HG03378 (cell line): ENCODE results near the gene KIFC1.

Experiments used
- ATAC-seq: cut with Tn5 transposase; IDR thresholded peaks from one replicate; pipeline ENCODE4 v1.9.1; 2021; ENCODE audit warnings: mild to moderate bottlenecking, moderate library complexity; ENCODE audit not compliant: unreplicated experiment

The KIFC1 gene

GRCh38 chr6:33424855-33425667, 33.4 kb downstream of the KIFC1 start:
- no peak for ATAC-seq

DNA sequence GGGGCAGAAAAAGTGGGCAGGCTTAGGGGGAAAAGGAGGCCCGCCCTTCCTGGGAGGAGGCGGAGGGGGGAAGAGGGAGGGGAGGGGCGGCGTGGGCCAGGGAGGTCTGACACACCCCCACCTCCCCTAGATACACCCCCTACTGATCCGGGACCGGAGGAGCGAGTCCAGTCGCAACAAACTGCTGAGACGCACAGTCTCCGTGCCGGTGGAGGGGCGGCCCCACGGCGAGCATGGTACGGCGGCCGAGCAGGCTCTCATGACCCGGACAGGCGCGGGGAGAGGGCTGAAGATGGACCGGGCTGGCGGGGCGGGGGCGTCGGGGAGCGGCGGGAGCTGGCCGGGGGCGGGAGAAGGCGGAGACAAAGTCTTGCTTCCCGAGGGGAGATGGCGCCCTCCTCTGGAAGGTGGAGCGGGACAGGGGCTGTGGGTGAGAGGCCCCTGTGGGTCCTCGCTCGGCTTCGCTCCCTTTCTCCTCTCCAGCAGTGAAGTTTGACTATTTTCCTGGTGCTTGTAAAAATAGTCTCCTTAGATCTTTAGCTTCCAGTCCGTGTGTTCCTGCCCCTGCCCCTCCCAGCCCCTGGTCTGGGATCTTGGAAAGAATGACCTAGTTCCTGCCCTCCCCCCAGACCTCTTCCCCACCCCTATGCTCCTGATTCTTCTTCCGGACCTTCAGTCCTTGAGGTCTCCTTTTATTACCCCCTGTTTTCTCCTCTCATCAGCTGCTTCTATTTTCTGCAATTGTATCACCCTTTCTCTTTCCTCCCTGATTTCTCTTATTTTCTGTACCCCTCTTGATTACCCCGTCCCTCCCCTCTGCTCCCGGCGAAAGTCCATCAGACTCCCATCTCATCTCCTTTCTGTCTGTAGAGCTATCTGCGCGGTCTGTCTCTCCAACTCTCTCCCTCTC, 34.3 kb downstream of the KIFC1 start:
- ATAC-seq, result no peak

- no peak for ATAC-seq
Measured at GRCh38 chr6:33426590-33427511, 35.2 kb downstream of the KIFC1 start.

DNA sequence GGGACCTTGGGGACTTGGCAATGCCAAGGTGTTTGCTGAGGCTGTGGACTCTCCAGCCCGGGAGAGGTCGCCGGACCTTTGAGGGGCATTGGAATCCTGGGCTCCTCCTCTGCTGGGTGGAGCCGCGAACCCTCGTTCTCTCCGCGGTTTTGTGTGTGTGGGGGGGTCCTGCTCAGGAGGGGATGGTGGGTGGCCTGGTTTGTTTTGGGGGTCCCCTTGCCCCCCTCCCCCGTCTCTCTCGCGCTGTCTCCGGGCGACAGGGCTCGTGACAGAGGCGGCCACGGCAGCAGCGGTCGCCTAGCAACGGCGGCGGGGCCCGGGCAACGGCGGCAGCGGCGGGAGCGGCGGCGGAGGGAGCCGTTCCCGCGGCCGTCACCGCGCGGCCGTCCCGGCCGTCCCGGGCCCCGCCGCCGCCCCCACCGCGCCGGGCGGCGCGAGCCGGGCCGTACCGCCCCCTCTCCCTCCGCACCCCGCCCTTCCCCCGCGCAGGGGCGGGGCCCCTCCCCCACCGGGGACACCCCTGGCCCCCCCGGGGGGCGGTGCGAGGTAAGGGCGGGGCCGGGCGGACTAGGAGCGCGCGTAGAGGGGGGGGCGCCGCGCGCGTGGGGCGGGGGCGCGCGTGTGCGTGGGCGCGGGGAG, 36.1 kb downstream of the KIFC1 start:
- ATAC-seq, result no peak

- ATAC-seq, result no peak
Measured at GRCh38 chr6:33428224-33428965, 36.8 kb downstream of the KIFC1 start.

DNA sequence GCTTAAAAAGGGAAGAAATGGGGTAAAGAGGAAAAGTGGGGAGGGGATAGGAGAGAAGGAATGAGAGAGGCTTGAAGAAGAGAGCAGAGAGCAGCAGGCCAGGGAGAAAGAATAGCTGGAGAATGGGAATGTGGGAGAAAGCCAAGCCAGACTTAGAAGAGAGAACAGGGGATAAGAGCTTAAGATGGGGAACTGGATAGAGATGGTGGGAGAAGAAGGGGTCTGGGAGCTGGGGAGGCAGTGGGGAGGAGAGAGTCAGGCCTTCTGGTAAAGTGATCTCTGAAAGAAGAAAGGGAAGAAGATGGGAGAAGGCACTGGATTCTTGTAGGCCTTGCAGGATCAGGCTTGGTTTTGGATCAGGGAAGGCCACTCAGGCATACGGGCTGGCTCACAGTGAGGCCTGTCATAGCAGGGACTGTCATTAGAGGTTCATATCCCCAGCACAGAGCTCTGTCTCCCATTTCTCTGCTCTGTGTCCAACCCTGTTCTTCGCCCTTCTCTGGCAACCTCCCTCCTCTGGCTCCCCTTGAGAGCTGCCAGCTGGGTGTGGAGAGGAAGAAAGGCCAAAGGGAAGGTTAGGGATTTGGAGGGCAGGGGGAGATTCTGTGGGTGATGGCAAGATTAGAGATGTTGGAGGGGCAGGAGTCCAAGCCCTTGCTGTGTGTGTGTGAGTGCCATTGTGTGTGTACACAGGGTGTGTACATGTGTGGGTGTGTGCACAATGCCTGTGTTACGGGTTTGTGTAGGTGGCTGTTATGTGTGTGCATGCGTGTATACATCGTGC, 37.5 kb downstream of the KIFC1 start:
- ATAC-seq, result no peak

- ATAC-seq, result no peak
Measured at GRCh38 chr6:33429750-33430052, 38.1 kb downstream of the KIFC1 start.

DNA sequence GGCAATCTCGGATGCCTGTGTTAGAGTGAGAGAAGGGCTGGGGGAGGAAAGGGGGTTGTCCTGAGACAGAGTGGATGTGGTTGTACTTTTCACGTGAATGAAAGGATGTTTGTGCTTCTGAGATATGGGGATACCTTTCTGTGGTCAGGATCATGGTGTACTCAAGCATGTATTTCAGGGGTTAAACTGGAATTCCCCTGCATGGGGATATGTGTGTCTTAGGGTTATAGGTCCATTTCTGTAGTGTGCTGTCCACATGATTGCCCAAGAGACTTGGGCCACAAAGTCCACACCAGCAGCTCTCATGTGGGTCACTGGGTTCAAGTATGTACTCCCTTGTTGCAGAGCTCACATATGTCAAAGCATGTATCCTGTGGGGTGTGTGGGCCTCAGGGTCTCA, 38.7 kb downstream of the KIFC1 start:
- ATAC-seq, result no peak

GRCh38 chr6:33430991-33431879, 39.6 kb downstream of the KIFC1 start:
- no peak for ATAC-seq

DNA sequence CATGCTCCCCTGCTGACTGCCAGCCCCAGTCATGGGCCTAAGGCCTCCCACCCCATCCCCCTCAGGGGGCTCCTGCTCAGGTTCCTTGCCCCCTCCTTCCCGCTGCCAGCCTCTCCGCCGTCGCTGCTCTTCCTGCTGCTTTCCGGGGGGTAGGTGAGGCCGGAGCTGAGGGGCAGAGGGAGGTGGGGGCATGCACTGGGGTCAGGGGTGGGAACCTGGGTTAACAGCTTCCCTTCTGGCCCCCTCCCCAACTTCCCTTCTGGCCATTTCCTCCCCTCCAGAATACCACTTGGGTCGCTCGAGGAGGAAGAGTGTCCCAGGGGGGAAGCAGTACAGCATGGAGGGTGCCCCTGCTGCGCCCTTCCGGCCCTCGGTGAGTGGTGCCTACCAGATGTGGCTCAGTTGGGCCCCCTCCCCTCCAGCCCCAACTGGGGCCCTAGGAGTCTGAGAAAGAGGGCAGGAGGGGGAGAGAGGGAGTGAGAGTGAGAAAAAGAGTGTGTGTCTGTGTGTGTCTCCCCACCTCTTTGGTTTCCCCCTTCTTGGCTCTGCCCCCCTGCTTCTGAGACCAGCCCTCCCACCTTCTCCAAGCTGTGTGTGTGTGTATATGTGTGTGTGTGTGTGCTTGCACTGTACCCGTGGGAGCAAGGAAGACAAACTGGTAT, 40.4 kb downstream of the KIFC1 start:
- no peak for ATAC-seq

DNA sequence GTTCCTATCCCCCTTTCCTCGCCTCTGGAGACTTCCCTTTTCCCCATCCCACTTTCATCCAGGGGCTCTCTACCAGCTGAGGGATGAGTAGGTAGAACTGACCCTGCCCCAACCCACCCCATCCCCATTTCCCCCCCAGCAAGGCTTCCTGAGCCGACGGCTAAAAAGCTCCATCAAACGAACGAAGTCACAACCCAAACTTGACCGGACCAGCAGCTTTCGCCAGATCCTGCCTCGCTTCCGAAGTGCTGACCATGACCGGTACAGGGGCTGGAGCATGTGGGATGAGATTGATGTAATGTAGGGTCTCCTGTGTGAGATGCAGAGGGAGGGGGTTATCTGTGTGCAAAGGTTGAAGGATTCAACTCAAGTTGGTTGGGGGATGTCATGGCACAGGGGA, 40.9 kb downstream of the KIFC1 start:
- no peak for ATAC-seq

- ATAC-seq, result no peak
Measured at GRCh38 chr6:33433001-33433543, 41.4 kb downstream of the KIFC1 start.

- no peak for ATAC-seq
Measured at GRCh38 chr6:33433544-33434191, 42.0 kb downstream of the KIFC1 start.

- no peak for ATAC-seq
Measured at GRCh38 chr6:33434961-33435360, 43.3 kb downstream of the KIFC1 start.

- no peak for ATAC-seq
Measured at GRCh38 chr6:33437666-33438065, 46.0 kb downstream of the KIFC1 start.

DNA sequence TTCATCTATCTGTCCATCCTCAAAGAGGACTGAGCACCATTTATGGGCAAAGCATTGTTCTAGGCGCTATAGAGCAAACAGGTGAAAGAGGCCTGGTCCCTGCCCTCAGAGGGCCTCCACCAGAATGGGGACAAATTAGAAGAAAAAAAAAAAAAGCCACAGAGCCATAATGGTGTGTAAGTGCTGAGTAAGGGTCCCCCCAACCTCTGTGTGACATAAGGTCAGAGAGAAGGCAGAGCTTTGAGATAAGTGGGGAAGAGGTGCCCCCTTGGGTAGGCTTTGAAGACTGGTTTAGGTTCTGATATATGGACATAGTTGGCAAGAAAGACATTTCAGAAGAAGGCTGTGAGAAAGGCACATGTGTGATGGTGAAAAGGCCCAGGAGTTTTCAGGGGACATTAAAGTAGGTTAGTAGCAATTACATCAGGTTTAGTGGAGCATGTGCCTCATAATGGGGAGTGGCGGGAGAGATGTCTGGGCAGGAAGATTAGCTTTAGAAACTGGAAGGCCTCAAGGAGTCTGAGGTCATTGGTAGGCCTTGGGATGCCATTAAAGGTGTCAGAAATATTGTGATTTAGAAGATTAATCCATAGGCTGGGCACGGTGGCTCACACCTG, 47.5 kb downstream of the KIFC1 start:
- no peak for ATAC-seq
